Stimulated activated CD4-positive, alpha-beta T cell treated with anti-CD3 and anti-CD28 coated beads, TNF-alpha, amount 100 ng/mL, for 4 hours (primary cell): ENCODE results near the gene KIF26A.
"Not testable (repeated sequence)": the region's sequence is repeated elsewhere in the genome, so short reads cannot be mapped to it uniquely, and the experiment has no call there.

Experiments used
- DNase-seq, 3 experiments: peaks; one replicate each; pipeline ENCODE4 v3.0.0-alpha.2; 2020; ENCODE audit warnings: low read depth in 3 of 3

The KIF26A gene

DNA sequence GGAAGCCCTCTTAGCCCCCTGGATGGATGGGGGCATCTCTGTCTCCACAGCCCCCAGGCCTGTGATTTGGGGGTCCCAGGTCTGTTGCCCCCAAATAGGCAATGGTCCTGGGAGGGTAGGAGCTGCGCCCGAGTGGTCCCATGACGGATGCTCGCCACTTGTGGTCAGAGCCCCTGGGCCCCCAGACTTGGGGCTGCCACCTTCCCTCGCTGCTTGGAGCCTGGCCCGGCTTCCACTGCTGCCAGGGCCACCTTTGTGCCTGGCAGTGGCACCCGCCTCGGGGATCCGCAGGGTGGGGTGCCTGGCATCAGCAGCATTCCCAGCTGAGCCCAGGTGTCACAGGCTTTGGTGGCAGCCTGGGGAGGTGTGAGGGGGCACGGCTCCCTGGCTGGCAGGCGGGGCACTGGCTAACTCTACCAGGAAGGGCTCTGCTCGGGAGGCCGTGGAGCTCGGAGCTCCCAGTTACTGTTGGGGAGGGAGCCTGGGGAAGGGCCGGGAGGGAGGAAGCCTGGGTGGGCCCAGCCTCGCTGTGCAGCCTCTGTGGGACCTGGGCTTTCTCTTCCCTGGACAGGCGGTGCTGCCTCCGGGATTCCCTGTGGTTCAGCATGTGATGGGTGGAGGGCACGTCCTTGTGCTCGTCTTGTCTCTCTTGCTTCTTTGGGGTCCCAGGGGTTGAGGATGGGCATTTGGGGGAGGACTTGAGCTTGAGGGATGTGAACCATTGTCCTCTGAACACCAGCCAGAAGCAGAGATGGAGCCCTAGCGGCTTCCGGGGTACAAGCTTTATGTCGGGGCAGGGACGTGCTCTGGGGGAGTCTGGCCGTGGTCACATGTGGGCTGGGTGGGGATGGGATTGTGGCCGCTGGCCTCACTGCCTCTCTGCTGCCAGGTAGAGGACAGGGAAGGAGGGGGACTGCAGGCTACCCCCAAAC lies 5.4 kb downstream of the KIF26A start:
- DNase-seq, result no peak

DNA sequence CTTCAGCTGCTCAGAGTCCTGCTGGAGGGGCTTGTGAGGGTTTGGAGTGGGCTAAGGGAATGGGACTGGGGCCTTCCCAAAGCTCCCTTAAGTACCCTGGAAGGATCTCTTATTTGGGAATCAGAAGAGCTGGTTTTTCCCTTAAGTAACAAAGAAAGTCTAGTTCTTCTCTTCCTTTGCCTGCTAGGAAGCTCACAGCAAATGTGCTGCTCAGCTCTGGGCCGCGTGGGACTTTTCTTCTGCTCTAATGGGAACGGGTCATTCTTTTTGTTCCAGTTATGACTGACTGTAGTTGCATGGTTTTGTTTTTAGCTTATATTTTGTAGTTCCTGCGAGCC lies 6.0 kb downstream of the KIF26A start:
- no peak for DNase-seq

DNA sequence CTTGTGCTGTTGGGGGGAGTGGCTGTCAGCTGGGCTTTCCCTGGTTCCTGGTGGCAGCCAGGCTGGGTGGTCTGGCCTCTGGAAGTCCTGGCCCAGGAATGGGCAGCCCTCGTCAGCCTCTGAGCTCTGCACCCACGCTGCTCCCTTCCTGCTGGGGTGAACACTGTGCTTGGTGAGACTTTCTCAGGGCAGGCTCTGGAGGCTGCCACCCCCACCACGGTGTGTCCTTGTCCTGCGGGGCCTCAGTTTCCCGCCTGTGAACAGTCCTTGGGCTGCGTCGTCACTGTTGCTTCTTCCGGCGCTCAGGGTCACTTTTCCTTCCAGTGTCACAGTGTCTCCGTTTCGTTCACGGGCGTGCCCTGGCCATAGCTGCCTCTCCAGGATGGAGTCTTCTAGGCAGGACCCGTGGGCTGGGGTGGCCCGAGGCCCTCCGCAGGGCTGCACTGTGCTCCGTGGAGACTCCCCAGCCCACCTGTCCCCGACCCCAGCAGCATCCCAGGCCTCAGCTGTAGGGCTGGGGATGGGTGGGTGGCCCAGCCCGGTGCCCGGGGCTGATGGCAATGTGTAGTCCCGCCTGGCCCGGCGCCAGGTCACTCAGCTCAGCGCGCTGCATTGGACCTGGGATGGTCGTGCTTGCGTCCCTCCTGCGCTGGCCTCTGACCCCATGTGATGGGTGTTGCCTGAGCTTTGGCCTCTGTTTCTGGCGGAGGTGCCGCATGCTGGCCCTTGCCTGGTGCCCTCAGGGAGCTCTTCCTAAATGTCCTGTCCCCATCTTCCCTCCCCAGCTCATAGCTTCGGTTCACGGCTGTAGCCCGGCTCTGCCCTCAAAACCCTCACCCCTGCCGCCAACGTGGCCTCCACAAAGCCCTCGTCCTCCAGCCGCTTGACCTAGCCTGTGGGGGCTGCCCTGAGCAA lies 6.8 kb downstream of the KIF26A start:
- no peak for DNase-seq

DNA sequence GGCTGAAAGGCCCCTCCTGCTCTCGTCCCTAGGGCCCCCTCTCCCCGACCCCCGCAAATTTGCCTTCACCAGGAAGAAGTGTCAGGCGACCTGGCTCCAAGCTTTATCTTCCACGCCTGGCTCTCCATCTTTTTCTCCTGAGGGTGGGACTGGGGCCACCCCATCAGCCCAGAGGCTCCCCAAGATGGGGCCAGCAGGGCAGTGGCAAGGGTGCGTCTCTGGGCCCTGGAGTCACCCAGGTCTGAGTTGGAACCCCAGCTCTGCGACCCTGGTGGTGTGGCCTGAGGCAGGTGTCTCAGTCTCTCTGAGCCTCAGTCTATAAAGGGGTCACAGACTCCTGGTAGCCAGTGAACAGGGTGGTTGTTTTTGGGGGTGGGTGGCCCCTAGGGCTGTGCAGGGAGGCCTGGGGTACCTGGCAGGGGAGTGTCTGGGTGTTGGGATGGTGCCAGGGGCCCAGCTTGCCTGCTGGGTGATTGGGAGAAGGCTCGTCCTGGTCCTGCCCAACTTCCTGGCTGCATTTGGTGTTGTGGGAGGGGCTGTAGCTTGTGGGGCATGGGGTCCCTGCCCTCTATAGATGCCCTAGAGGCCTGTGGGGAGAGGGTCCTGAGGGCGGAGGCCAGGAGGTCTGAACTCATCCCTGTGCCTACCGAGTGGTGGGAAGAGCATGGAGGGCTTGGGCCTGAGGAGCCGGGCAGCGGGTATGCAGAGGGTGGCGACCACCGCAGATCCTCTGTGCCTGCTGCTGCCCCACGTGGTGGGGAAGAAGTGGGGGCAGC lies 7.6 kb downstream of the KIF26A start:
- no peak for DNase-seq

DNA sequence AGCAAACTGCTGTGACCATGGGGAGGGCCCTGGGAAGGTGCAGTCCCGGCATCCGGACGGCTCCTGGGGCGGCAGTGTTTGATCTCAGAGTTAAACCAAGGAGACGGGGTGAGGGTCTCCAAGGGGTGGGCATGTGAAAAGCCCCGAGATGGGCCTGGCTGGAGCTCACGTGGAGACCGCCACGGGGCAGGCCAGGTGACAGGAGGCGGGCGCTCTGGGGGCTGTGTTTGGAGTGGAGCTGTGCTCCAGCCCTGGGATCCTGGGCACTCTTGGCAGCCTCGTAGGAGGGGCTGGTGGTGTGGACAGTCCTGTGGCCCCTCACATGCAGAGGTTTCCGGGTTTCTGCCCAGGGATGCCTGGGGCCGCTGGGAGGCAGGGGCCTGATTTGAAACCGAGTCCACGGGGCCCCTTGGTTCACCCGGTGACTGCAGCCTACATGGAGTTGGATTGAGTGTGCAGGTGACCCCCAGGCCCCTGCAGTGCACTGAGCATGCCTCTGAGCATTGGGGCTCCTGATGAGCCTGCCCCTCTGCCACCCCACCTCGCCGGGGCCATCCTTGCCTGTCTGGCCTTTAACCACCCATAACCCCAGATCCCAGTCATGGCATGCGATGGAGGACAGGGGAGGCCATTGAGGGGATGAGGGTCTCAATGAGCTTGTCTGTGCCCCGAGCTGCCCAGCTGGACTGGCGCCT lies 8.4 kb downstream of the KIF26A start:
- DNase-seq, result no peak

DNA sequence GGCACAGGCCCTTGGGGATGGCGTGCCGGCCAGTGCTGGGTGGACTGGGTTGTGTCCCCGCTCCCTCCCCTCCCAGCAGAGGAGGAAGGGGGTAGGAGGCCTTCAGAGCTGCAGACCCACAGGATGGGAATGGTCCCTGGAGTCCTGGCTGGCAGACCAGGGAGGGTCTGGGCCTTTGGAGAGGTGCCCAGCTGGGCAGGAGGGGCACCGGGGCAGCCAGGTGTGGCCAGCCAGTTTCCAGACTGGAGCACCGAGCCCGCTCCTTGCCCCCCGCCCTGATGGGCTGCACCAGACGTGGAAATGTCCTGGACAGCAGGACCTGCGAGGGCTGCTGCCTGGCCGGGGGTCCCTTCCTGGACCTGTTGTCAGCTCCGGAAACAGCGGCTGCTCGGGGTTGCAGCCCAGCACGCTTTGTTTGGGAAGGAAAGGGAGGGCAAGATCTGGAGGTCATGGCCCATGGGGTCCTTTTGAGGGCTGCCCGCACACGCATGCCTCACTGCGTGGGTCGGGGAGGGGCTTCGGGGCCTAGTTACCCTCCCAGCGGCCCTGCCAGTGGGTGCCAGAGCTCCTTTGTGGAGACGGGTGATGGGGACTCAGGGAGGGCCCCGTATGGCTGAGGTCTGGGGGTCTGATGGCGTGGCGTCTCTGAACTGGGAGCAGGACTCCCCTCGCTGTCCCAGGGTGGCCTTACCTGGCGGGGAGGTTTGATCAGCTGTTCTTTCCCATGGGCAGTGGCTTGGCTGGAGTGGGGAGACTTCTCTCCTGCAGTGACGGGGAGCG lies 9.1 kb downstream of the KIF26A start:
- DNase-seq, result no peak

DNA sequence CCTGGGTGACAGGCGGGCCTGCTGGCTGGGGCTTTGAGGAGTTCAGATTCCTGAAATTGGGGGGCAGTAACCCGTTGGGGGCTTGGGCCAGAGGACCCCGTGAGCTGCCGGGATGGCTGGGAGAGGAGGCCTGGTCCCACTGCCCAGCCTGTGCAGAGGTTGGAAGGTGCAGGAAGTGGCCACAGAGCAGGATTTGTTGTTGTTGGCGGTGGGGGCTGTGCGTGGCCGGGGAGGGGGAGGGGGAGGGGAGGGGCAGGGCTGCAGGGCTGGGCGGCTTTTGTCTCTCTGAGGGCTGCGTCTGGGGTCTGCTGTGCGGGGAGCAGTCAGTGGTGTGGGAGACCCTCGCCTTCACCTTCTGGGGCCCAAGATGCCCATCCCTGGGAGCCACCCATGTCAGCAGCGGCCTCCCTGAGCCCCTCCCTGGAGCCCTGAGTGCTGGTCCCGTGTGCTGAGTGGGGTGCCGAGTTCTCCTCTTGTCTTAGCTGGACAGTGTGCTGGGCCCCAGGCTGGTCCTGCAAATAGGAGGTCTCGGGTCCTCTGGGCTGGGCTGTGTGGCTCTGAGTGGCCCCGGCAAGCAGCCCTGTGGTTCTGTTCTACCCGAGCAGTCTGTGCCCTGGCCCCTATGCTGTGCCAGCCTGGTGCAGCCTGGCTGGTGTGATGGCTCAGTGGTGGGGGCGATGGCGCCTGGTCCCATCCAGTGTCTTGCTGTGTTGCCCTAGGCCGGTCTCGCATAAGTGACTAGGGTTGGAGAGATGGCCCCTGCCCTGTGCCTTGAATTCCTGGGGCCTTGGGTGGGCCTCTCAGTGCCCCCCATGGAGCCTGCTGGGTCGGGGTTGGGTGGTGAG lies 10.3 kb downstream of the KIF26A start:
- no peak for DNase-seq

DNA sequence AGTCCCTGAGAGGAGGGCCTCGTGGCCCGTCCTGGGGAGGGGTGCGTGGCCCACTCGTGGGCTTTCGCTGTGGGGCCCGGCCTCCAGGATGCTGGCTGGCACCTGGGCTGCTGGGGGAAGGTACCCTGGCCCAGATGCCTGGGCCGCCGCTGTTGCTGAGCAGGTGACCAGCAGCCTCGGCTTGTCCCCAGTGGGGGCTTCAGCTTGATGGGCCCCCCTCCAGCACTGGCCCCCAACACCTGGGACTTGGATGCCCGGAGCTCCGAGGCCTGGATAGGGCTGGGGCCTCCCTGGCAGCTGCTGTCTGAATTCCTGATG lies 10.8 kb downstream of the KIF26A start:
- no peak for DNase-seq

DNA sequence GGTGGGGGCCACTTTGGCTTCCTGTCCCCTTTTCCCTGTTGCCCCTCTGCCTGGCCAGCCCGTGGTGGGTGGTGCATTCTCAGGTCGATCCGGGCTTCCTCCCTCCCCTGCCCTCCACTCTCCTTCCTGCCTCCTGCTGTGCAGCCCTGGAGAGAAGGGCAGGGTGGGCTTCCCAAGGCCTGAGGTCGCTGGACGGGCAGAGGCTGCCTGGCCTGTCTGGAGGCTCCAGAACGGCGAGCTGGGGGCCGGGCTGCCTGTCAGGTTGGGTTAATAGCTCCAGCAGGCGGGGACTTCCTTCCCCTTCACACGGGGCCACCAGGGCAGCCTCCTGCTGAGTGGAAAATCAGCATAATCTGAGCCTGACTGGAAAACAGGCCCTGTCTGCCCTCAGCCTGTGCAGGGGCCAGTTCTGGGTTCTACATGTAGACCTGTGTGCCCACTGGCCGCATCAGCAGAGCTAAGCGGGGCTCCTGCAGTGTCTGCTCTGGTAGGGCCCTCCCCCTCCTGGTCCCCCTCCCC lies 11.3 kb downstream of the KIF26A start:
- no peak for DNase-seq

DNA sequence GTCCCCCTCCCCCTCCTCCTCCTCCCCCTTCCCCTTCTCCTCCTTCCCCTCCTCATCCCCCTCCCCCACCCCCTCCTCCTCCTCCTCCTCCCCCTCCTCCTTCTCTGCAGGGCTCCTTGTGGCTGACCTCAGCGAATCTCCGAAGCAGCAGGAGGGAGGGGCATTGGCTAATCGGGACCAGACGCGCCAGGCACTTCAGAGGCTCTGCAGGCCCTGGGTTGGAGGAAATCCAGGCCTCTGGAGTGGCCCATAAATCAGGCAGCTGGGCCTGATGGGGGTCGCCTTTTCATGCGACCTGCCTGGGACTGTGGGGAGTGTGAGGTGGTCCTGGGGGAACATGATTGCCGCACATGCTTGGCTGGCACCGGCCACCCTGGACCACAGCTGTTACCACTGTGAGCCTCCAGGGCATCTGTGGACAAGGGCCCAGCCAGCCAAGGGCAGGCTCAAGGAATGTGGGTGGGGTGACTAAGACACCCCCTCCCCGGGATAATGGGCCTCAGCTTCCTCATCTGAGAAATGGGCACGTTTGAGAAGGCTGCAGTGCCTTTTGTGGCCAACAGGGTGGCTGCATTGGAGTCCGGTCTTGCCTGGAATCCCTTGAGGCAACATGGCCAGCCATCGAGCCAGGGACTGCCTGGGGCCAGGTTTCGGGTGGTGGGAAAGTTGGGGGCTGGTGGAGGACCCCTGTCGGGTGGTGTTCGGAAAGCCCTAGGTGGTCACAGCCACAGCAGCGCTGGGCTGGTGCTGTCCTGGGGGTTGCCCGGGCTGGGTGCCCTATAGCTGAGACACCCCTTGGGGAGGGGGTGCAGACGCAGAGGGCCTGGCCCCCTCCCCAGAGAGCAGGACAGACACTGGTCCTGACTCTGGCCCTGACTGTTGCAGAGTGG lies 12.0 kb downstream of the KIF26A start:
- no peak for DNase-seq

DNA sequence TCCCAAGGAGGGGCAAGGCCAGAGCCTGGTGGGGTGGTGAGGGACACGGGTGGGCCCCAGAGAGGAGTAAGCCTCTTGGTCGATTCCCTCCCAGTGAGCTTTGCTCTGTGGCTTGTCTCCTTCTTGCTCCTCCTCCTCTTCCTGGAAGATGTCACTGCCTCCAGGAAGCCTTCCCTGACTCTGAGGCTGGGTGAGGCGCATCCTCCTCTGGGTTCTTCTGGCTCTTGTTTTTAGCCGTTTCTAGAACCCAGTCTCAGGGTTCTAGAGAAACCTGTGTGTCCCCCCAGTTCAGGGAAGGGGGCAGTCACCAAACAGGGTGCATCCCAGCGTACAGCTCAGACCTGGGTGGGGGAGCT lies 12.6 kb downstream of the KIF26A start:
- no peak for DNase-seq

DNA sequence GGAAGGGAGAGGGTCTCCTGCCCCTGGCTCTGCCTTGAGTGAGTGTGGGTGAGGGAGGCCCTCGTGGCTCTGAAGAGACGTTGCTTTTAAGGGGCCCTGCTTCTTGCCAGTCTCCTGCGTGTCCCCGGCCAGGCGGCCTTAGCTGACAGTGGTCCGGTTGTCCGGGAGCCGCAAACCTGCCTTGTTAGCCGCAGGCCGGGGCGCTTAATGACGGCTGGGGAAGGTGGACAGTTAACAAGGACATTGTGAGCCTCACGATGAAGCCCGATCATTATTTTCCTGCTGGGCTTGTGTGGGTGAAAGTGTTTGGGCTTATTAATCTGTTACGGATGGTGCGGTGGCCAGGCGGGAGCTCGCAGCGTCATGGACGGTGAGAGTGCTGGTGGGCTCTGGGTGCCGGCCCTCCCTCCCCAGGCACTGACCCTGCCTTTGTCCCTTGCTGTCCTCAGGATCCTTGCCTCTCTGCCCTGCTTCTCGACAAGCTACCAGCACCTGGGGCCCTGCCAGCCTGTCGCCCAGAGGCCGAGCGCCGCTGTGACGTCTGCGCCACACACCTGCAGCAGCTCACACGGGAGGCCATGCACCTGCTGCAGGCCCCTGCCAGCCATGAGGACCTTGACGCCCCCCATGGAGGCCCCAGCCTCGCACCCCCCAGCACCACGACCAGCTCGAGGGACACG lies 13.3 kb downstream of the KIF26A start:
- no peak for DNase-seq

DNA sequence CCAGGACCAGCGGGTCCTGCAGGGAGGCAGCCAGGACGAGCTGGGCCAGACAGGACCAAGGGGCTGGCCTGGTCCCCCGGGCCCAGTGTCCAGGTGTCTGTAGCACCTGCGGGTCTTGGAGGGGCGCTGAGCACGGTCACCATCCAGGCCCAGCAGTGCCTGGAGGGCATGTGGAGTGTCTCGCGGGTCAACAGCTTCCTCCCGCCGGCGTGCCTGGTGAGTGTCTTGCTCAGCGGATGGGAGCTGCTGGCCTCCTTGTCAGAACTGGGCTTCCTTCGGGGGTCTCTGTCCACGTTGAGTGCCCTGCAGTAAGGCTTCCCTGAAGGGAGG lies 13.8 kb downstream of the KIF26A start:
- DNase-seq, result no peak

DNA sequence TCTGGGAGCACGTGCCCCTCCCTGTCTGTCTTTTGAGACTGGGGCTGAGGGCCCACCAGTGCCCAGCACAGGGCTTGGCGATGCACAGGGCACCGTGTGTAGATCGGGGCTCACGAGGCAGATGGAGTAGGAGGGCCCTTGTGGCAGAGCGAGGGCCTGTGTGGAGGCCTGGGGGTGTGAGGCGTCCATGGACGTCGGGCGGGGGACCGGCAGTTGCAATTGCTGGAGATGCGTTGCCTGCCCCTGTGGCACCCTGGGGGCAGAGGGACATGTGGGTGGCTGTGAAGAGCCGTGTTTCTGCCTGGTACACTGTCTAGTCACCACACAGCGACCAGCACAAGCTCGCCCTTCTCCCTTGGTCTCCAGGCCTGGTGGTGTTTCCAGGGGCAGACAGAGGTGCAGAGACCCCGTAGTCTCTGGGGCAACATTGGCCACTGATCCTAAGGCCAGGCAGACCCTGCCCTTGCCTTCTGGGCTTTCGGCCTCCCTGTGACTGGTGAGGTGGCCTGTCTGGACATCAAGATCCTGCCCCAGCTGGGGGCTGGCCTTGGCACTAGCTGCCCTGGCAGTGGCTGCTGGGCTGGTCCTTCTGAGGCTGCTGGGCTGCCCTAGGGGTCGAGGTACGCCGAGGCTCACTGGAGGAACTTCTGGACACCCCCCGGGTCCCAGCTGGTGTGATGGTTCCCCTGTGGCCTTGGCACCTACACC lies 14.5 kb downstream of the KIF26A start:
- no peak for DNase-seq

DNA sequence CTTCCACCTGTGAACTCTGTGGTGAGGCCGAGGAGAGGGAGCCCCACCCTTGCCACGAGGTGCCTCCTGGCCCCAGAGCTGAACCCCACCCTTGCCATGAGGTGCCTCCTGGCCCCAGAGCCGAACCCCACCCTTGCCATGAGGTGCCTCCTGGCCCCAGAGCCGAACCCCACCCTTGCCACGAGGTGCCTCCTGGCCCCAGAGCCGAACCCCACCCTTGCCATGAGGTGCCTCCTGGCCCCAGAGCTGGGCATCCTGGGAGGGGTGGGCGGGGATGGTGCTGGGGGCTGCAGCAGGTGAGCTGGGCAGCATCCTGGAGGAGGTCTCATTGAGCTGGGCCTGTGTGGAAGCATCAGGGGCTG lies 15.0 kb downstream of the KIF26A start:
- DNase-seq, result not testable (repeated sequence)

DNA sequence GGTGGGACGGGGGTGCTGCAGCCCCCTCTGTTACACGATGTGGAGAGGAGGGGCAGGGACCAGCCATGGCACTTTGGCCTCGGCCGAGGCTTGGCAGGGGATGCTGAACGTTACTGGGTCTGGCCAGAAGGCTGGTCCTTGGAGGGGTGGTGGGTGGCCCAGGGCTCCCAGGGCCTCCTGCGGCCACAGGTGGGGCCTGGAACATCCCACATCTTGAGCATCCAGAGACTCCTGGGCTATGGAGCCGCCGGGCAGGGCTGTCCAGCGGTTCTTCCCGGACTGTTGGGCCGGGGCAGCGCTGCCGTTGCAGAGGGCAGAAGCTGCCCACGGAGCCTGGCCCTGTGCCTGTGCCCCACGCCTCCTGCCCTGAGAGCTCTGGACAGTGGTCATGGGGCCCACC lies 15.9 kb downstream of the KIF26A start:
- DNase-seq, result no peak

DNA sequence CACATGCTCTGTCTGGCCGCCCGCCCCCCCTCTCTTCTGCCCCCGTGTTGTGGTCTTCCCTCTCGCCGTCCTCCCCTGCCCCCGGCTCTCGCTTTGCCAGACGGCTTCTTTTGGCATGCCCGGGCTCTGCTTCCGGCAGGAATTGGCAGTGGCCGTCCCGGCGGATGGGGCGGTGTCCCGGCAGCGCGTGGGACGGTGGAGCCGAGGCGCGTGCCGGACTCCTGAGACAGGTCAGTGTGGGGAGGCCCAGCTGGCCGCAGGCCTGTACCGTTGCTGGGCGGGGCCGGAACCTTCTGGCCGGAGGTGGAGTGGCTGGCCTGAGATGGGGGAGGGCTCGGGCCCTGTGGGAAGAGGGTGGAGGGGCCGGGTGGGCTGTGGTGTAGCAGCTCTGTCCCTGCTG lies 17.1 kb downstream of the KIF26A start:
- no peak for DNase-seq

DNA sequence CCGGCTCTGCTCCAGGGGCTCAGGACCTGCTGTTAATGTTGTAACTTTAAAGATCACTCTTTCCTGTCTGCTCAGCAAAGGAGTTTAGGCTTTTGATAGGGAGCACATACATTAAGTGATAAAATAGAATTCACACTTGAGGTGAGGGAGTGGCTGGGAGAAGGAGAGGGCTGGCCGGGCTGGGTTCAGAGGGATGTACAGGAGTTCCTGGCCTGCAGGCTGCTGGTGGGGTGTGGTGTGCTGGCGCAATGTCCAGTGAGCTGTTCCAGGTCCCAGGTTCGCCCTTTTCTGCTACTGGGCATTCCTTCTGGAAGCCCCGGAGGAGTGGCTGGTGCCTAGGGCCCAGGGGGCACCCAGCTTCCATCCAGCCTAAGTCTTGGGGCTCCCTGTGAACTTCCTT lies 17.8 kb downstream of the KIF26A start:
- DNase-seq, result no peak
